Astrocyte (in vitro differentiated cells and primary cell): Measurements from ENCODE around the gene CAP1.

ENCODE experiments used
- EZH2 ChIP-seq: IDR thresholded peaks from 2 replicates; pipeline ENCODE4 v1.6.1; 2012; ENCODE audit warnings: mild to moderate bottlenecking, low read length, inconsistent platforms; ENCODE audit not compliant: insufficient read depth
- TF ChIP-seq, protein P1 (sequence below): IDR thresholded peaks from 2 replicates; pipeline ENCODE4 v1.5.1; 2011; ENCODE audit warnings: low read depth, mild to moderate bottlenecking, inconsistent platforms, low read length, moderate library complexity; ENCODE audit not compliant: insufficient read depth

- TF ChIP-seq, protein P1, sequence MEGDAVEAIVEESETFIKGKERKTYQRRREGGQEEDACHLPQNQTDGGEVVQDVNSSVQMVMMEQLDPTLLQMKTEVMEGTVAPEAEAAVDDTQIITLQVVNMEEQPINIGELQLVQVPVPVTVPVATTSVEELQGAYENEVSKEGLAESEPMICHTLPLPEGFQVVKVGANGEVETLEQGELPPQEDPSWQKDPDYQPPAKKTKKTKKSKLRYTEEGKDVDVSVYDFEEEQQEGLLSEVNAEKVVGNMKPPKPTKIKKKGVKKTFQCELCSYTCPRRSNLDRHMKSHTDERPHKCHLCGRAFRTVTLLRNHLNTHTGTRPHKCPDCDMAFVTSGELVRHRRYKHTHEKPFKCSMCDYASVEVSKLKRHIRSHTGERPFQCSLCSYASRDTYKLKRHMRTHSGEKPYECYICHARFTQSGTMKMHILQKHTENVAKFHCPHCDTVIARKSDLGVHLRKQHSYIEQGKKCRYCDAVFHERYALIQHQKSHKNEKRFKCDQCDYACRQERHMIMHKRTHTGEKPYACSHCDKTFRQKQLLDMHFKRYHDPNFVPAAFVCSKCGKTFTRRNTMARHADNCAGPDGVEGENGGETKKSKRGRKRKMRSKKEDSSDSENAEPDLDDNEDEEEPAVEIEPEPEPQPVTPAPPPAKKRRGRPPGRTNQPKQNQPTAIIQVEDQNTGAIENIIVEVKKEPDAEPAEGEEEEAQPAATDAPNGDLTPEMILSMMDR = no peak
- TF ChIP-seq EZH2 = no peak
Measured at GRCh38 chr1:40057310-40058030, 16.9 kb downstream of the CAP1 start.
